Measurements from ENCODE around the gene TMPRSS2.

The TMPRSS2 gene

GRCh38 chr21:41480086-41480690 is 27.8 kb downstream of the TMPRSS2 start:
- no peak overlapping the region for H3K4me3 Mint-ChIP-seq
- H3K27me3 Mint-ChIP-seq: peaks cover 3% of the 10 kb centered on the region
- H3K27ac Mint-ChIP-seq: no peak overlapping the region
- no peaks in the 10 kb centered on the region for H3K4me1 Mint-ChIP-seq (ENCODE audit: low read depth)
- H3K36me3 Mint-ChIP-seq: no peaks in the 10 kb centered on the region
- no peaks in the 10 kb centered on the region for H3K9me3 Mint-ChIP-seq (ENCODE audit: low read depth)

DNA sequence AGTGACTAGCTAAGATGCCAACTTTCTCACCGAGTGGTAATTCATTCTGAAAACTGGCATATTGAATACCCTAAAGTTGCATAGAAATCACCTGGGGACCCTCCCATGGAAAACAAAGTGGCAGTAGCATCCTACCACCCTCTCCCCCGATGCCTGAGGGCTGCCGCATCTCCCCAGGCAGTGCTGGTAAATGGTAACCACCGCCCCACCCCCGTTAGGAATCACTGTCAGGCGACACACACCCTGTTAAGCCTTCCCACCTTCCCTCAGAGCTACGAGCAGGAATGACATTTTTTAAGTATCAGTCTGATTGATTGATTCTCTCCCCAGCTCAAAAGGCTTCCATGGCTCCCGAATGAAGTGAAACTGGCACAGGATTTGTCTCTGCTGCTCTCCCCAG is 28.3 kb downstream of the TMPRSS2 start:
- H3K4me1 Mint-ChIP-seq (ENCODE audit: low read depth): no peaks in the 10 kb centered on the region

GRCh38 chr21:41478319-41479177 is 29.4 kb downstream of the TMPRSS2 start:
- Mint-ChIP-seq H3K4me1 (ENCODE audit: low read depth) (no peaks in the 10 kb centered on the region), H3K36me3 (no peaks in the 10 kb centered on the region), H3K9me3 (ENCODE audit: low read depth) (no peaks in the 10 kb centered on the region), H3K4me3 (no peak overlapping the region), H3K27me3 (no peaks in the 10 kb centered on the region), H3K27ac (no peak overlapping the region)

More for the DNA sequence above, 28.3 kb downstream of the TMPRSS2 start:
- no peaks in the 10 kb centered on the region for H3K9me3 Mint-ChIP-seq (ENCODE audit: low read depth)
- no peaks in the 10 kb centered on the region for H3K36me3 Mint-ChIP-seq
- peaks cover 3% of the 10 kb centered on the region for H3K27me3 Mint-ChIP-seq
- H3K4me3 Mint-ChIP-seq: no peak overlapping the region
- no peak overlapping the region for H3K27ac Mint-ChIP-seq

DNA sequence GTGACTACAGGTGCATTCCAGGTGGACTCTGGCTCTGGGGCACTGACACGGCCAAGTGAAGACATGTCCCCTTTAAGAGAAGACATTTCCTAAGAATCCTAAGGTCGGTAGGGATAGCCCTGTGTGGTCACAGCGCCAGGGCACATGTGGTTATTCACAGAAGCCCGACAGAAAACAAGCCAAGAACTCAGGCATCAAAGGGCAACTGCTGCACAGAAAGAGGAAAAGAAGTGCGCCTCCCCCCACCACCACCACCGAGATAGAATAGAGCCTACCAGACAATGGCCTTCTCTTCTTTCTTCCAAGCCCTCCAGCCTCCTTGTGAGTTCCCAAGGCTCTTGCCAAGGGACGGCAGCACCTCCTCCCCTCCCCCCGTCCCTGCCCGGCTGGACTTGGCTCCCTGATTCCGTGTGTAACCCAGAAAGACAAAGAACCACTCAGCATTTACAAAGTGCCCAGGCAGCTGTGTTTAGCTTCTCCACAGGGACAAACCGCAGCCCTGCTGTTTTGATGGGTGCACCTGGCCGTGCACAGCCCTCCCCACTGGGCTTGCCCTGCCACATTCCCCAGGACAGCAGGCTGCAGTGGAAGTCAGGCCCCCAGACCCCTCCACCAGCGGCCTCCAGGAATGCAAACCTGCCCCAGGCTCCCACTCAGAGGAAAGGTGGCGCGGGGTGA is 30.2 kb downstream of the TMPRSS2 start:
- H3K9me3 Mint-ChIP-seq (ENCODE audit: low read depth): no peaks in the 10 kb centered on the region
- no peak overlapping the region for H3K4me3 Mint-ChIP-seq
- H3K27ac Mint-ChIP-seq: no peak overlapping the region
- no peaks in the 10 kb centered on the region for H3K4me1 Mint-ChIP-seq (ENCODE audit: low read depth)
- H3K36me3 Mint-ChIP-seq: no peaks in the 10 kb centered on the region
- H3K27me3 Mint-ChIP-seq: no peaks in the 10 kb centered on the region

DNA sequence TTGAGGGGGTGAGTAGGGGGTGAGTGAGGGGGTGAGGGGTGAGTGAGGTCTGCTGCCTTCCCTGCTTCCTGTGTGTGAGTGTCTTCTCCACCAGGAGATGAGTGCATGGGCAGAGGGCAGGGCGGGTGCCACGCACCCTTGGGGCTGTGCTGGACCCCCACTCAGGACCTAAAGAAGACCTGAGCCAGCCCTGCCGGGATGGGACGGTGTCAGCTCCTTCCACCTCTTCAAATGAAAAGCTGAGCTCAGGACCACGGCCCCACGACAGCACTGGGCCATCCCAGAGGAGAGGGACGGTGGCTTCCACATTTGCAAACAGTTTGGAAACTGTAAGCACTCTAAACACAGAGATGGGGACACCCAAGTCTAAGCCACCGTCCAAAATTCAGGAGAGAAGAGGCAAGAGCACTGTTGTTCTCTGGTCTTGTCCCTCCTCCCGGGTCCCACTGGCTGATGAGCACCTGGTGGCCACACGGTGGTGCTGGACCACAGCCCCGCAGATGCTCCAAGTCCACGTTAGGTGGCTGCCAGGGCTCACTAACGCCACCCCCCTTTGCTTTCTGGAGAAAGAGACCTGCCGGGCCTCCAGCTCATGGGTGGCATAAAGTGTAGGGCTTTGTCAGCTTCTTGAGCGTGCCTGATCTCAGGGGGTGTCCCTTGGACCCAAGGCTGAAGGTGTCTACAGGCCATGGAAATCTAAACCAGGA is 32.1 kb downstream of the TMPRSS2 start:
- Mint-ChIP-seq H3K27ac (no peak overlapping the region), H3K4me1 (ENCODE audit: low read depth) (no peaks in the 10 kb centered on the region), H3K9me3 (ENCODE audit: low read depth) (no peaks in the 10 kb centered on the region), H3K36me3 (no peaks in the 10 kb centered on the region), H3K27me3 (no peaks in the 10 kb centered on the region), H3K4me3 (no peak overlapping the region)

DNA sequence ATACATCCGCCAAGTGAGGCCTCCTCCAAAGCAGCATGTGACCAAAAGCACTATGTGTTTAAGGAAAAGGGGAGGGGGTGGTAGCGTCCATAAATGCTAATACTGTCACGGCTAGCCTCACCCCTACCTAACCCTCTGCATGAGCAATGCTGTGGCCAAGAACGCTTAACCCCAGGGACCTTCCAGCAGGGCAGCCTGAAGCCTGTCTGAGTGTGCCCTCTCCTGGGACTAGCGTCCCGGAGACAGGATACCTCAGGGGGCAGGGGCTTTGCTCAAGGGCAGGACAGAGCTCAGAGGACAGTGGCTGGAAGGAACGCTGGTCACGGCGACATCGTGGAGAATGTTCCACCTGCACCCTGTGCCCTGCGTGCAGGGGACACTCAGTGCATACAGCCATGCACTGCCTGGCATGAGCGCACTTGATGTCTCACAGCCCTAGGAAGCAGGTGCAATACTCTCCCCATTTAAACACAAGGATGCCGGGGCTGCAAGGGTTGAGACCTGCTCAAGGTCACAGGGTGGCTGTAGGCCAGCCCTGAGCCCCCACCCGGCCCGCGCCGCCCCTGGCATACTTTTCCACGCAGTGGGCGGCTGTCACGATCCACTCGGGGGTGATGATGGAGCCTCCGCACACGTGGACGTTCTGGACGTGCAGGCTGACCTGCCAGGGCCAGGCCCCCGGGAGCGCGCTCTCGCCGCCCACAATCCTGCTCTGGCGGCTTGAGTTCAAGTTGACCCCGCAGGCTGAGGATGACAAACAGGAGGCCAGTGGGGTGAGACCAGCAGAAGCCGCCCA is 35.0 kb downstream of the TMPRSS2 start:
- no peak overlapping the region for H3K4me3 Mint-ChIP-seq
- H3K27me3 Mint-ChIP-seq: peaks cover 16% of the 10 kb centered on the region
- no peaks in the 10 kb centered on the region for H3K4me1 Mint-ChIP-seq (ENCODE audit: low read depth)
- no peaks in the 10 kb centered on the region for H3K36me3 Mint-ChIP-seq
- H3K27ac Mint-ChIP-seq: no peak overlapping the region
- no peaks in the 10 kb centered on the region for H3K9me3 Mint-ChIP-seq (ENCODE audit: low read depth)

GRCh38 chr21:41470054-41470453 is 37.9 kb downstream of the TMPRSS2 start:
- Mint-ChIP-seq H3K27me3 (peaks cover 16% of the 10 kb centered on the region), H3K9me3 (ENCODE audit: low read depth) (no peaks in the 10 kb centered on the region), H3K4me1 (ENCODE audit: low read depth) (no peaks in the 10 kb centered on the region), H3K36me3 (no peaks in the 10 kb centered on the region), H3K27ac (no peak overlapping the region), H3K4me3 (no peak overlapping the region)

DNA sequence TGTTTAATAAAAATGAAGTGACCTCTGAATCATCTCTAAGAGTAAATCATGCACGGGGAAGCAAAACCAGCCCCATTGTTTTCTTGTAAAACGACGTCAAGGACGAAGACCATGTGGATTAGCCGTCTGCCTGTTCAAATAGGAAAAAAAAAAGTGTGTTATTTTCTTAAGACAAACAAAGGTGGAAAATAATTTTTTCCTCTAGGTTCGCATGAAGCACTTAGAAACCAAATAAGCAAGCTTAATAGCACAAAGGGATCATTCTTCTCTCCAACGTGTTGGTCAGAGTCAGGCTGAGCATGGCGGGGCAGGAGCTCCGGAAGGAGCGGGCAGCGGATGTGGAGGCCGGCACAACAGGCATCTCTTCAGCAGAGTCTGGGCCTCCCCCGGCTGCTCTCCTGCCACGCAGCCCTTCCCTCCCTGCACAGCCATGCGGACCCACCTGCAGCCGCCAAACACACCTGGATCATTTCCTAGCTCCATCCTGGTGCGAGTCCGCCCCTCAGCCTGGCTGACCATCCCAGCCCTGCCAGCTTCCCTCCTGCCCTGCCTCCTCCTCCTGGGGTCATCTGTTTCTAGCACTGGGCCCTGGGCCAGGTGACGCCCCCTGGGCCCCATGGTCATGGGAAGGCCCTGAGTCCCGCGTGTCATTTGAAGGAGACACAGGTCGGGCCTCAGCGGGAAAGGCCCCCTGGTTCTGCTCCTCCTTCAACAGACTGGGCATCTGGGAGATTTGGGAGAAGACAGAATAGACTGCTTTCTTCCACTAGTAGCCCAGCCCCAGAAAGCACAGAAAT is 41.7 kb downstream of the TMPRSS2 start:
- no peaks in the 10 kb centered on the region for H3K9me3 Mint-ChIP-seq (ENCODE audit: low read depth)
- H3K36me3 Mint-ChIP-seq: peaks cover 5% of the 10 kb centered on the region
- peaks cover 16% of the 10 kb centered on the region for H3K27me3 Mint-ChIP-seq
- no peak overlapping the region for H3K4me3 Mint-ChIP-seq
- no peak overlapping the region for H3K27ac Mint-ChIP-seq
- H3K4me1 Mint-ChIP-seq (ENCODE audit: low read depth): no peaks in the 10 kb centered on the region

GRCh38 chr21:41465176-41465781 is 42.7 kb downstream of the TMPRSS2 start:
- Mint-ChIP-seq H3K27me3 (peaks cover 16% of the 10 kb centered on the region), H3K4me3 (no peak overlapping the region), H3K36me3 (peaks cover 5% of the 10 kb centered on the region), H3K27ac (no peak overlapping the region), H3K9me3 (ENCODE audit: low read depth) (no peaks in the 10 kb centered on the region), H3K4me1 (ENCODE audit: low read depth) (no peaks in the 10 kb centered on the region)

GRCh38 chr21:41460578-41461527 is 47.1 kb downstream of the TMPRSS2 start:
- Mint-ChIP-seq H3K4me3 (no peak overlapping the region), H3K27ac (peak overlapping the region; percentile 8), H3K9me3 (ENCODE audit: low read depth) (no peaks in the 10 kb centered on the region), H3K27me3 (no peaks in the 10 kb centered on the region), H3K36me3 (peaks cover 8% of the 10 kb centered on the region), H3K4me1 (ENCODE audit: low read depth) (no peaks in the 10 kb centered on the region)

GRCh38 chr21:41459884-41460534 is 47.9 kb downstream of the TMPRSS2 start:
- no peak overlapping the region for H3K4me3 Mint-ChIP-seq
- H3K9me3 Mint-ChIP-seq (ENCODE audit: low read depth): no peaks in the 10 kb centered on the region
- no peak overlapping the region for H3K27ac Mint-ChIP-seq
- H3K27me3 Mint-ChIP-seq: no peaks in the 10 kb centered on the region
- H3K36me3 Mint-ChIP-seq: peaks cover 8% of the 10 kb centered on the region
- no peaks in the 10 kb centered on the region for H3K4me1 Mint-ChIP-seq (ENCODE audit: low read depth)

GRCh38 chr21:41458559-41458958 is 49.4 kb downstream of the TMPRSS2 start:
- Mint-ChIP-seq H3K4me3 (no peak overlapping the region), H3K27ac (no peak overlapping the region), H3K4me1 (ENCODE audit: low read depth) (no peaks in the 10 kb centered on the region), H3K27me3 (no peaks in the 10 kb centered on the region), H3K36me3 (peaks cover 4% of the 10 kb centered on the region), H3K9me3 (ENCODE audit: low read depth) (no peaks in the 10 kb centered on the region)
